ENCODE results near the gene FRMD3. TPM values are rescaled to one million over a fixed set of nuclear protein-coding genes. Genes with fewer than 3 reads are reported as not detected.

The FRMD3 gene
- total RNA-seq, 2 experiments from 2014 or later, result 0.52 to 0.80 TPM

GRCh38 chr9:83280268-83280667 is 257.9 kb downstream of the FRMD3 start:
- Mint-ChIP-seq H3K27me3 (no peaks in the 10 kb centered on the region), H3K9me3 (no peaks in the 10 kb centered on the region), H3K27ac (no peak overlapping the region), H3K36me3 (no peaks in the 10 kb centered on the region), H3K4me1 (no peaks in the 10 kb centered on the region), H3K4me3 (no peak overlapping the region)
- no peak for DNase-seq

- Mint-ChIP-seq H3K36me3 (no peaks in the 10 kb centered on the region), H3K4me1 (no peaks in the 10 kb centered on the region), H3K27me3 (no peaks in the 10 kb centered on the region), H3K27ac (no peak overlapping the region), H3K4me3 (no peak overlapping the region), H3K9me3 (no peaks in the 10 kb centered on the region)
- no peak for DNase-seq
Observed at GRCh38 chr9:83274787-83275186, 263.4 kb downstream of the FRMD3 start.

- Mint-ChIP-seq H3K27me3 (no peaks in the 10 kb centered on the region), H3K4me1 (no peaks in the 10 kb centered on the region)
Observed at GRCh38 chr9:83271665-83272071, 266.5 kb downstream of the FRMD3 start.

GRCh38 chr9:83270116-83270515 is 268.1 kb downstream of the FRMD3 start:
- Mint-ChIP-seq H3K4me3 (no peak overlapping the region), H3K36me3 (no peaks in the 10 kb centered on the region), H3K4me1 (no peaks in the 10 kb centered on the region), H3K27ac (no peak overlapping the region), H3K9me3 (no peaks in the 10 kb centered on the region), H3K27me3 (no peaks in the 10 kb centered on the region)
- no peak for DNase-seq

More at GRCh38 chr9:83271665-83272071, 266.5 kb downstream of the FRMD3 start:
- no peak for DNase-seq
- no peak overlapping the region for H3K27ac Mint-ChIP-seq
- no peaks in the 10 kb centered on the region for H3K36me3 Mint-ChIP-seq
- no peak overlapping the region for H3K4me3 Mint-ChIP-seq
- no peaks in the 10 kb centered on the region for H3K9me3 Mint-ChIP-seq

GRCh38 chr9:83267741-83268140 is 270.5 kb downstream of the FRMD3 start:
- no peaks in the 10 kb centered on the region for H3K36me3 Mint-ChIP-seq
- no peaks in the 10 kb centered on the region for H3K4me1 Mint-ChIP-seq
- no peak overlapping the region for H3K27ac Mint-ChIP-seq
- no peaks in the 10 kb centered on the region for H3K9me3 Mint-ChIP-seq
- no peaks in the 10 kb centered on the region for H3K27me3 Mint-ChIP-seq
- no peak overlapping the region for H3K4me3 Mint-ChIP-seq
- no peak for DNase-seq

GRCh38 chr9:83266666-83267496 is 271.3 kb downstream of the FRMD3 start:
- H3K4me1 Mint-ChIP-seq, result no peaks in the 10 kb centered on the region
- H3K9me3 Mint-ChIP-seq, result no peaks in the 10 kb centered on the region
- no peak overlapping the region for H3K4me3 Mint-ChIP-seq
- H3K27ac Mint-ChIP-seq, result no peak overlapping the region
- H3K36me3 Mint-ChIP-seq, result no peaks in the 10 kb centered on the region
- H3K27me3 Mint-ChIP-seq, result no peaks in the 10 kb centered on the region
- DNase-seq, result no peak

GRCh38 chr9:83266331-83266665 is 271.9 kb downstream of the FRMD3 start:
- DNase-seq, result no peak
- no peaks in the 10 kb centered on the region for H3K27me3 Mint-ChIP-seq
- H3K4me1 Mint-ChIP-seq, result no peaks in the 10 kb centered on the region
- no peaks in the 10 kb centered on the region for H3K36me3 Mint-ChIP-seq
- no peak overlapping the region for H3K27ac Mint-ChIP-seq
- no peaks in the 10 kb centered on the region for H3K9me3 Mint-ChIP-seq
- H3K4me3 Mint-ChIP-seq, result no peak overlapping the region

- Mint-ChIP-seq H3K9me3 (no peaks in the 10 kb centered on the region), H3K27me3 (no peaks in the 10 kb centered on the region), H3K4me3 (no peak overlapping the region), H3K27ac (no peak overlapping the region), H3K36me3 (no peaks in the 10 kb centered on the region), H3K4me1 (no peaks in the 10 kb centered on the region)
- DNase-seq, result no peak
Observed at GRCh38 chr9:83264315-83264714, 273.9 kb downstream of the FRMD3 start.

- no peak overlapping the region for H3K27ac Mint-ChIP-seq
- H3K9me3 Mint-ChIP-seq, result peaks cover 2% of the 10 kb centered on the region
- H3K27me3 Mint-ChIP-seq, result no peaks in the 10 kb centered on the region
- H3K4me3 Mint-ChIP-seq, result no peak overlapping the region
- no peaks in the 10 kb centered on the region for H3K36me3 Mint-ChIP-seq
- DNase-seq, result no peak
- H3K4me1 Mint-ChIP-seq, result no peaks in the 10 kb centered on the region
Observed at GRCh38 chr9:83259558-83259957, 278.6 kb downstream of the FRMD3 start.

- DNase-seq, result no peak
- H3K9me3 Mint-ChIP-seq, result peaks cover 7% of the 10 kb centered on the region
- H3K36me3 Mint-ChIP-seq, result no peaks in the 10 kb centered on the region
- H3K4me3 Mint-ChIP-seq, result no peak overlapping the region
- no peak overlapping the region for H3K27ac Mint-ChIP-seq
- no peaks in the 10 kb centered on the region for H3K27me3 Mint-ChIP-seq
- H3K4me1 Mint-ChIP-seq, result no peaks in the 10 kb centered on the region
Observed at GRCh38 chr9:83257937-83258891, 280.0 kb downstream of the FRMD3 start.

- Mint-ChIP-seq H3K27ac (no peak overlapping the region), H3K4me3 (no peak overlapping the region), H3K9me3 (peaks cover 9% of the 10 kb centered on the region), H3K4me1 (no peaks in the 10 kb centered on the region), H3K27me3 (no peaks in the 10 kb centered on the region), H3K36me3 (peaks cover 12% of the 10 kb centered on the region)
- no peak for DNase-seq
Observed at GRCh38 chr9:83247732-83248131, 290.5 kb downstream of the FRMD3 start.

- Mint-ChIP-seq H3K4me1 (no peaks in the 10 kb centered on the region), H3K4me3 (no peak overlapping the region), H3K36me3 (peaks cover 8% of the 10 kb centered on the region), H3K9me3 (no peaks in the 10 kb centered on the region), H3K27me3 (no peaks in the 10 kb centered on the region), H3K27ac (no peak overlapping the region)
- no peak for DNase-seq
Observed at GRCh38 chr9:83245979-83246659, 292.1 kb downstream of the FRMD3 start.

- H3K27ac Mint-ChIP-seq, result no peak overlapping the region
- H3K4me1 Mint-ChIP-seq, result no peaks in the 10 kb centered on the region
- DNase-seq, result no peak
- H3K9me3 Mint-ChIP-seq, result no peaks in the 10 kb centered on the region
- no peaks in the 10 kb centered on the region for H3K27me3 Mint-ChIP-seq
- H3K4me3 Mint-ChIP-seq, result no peak overlapping the region
- H3K36me3 Mint-ChIP-seq, result peaks cover 4% of the 10 kb centered on the region
Observed at GRCh38 chr9:83242066-83242465, 296.1 kb downstream of the FRMD3 start.

GRCh38 chr9:83240671-83241070 is 297.5 kb downstream of the FRMD3 start:
- Mint-ChIP-seq H3K27ac (no peak overlapping the region), H3K27me3 (no peaks in the 10 kb centered on the region), H3K36me3 (peaks cover 4% of the 10 kb centered on the region), H3K4me3 (no peak overlapping the region), H3K4me1 (no peaks in the 10 kb centered on the region), H3K9me3 (no peaks in the 10 kb centered on the region)
- no peak for DNase-seq

- Mint-ChIP-seq H3K9me3 (no peaks in the 10 kb centered on the region), H3K4me1 (no peaks in the 10 kb centered on the region), H3K27me3 (no peaks in the 10 kb centered on the region), H3K36me3 (peaks cover 4% of the 10 kb centered on the region), H3K27ac (no peak overlapping the region), H3K4me3 (no peak overlapping the region)
- DNase-seq, result no peak
Observed at GRCh38 chr9:83239747-83240146, 298.5 kb downstream of the FRMD3 start.

Data from activated naive CD8-positive, alpha-beta T cell treated with anti-CD3 and anti-CD28 coated beads for 36 hours (primary cell).